NCI-H69 (cell line): ENCODE results near the gene RNPS1.

ENCODE experiments used
- DNase-seq: peaks from one replicate; lab custom pipeline; 2025; lab: John Stamatoyannopoulos, UW

The RNPS1 gene

DNA sequence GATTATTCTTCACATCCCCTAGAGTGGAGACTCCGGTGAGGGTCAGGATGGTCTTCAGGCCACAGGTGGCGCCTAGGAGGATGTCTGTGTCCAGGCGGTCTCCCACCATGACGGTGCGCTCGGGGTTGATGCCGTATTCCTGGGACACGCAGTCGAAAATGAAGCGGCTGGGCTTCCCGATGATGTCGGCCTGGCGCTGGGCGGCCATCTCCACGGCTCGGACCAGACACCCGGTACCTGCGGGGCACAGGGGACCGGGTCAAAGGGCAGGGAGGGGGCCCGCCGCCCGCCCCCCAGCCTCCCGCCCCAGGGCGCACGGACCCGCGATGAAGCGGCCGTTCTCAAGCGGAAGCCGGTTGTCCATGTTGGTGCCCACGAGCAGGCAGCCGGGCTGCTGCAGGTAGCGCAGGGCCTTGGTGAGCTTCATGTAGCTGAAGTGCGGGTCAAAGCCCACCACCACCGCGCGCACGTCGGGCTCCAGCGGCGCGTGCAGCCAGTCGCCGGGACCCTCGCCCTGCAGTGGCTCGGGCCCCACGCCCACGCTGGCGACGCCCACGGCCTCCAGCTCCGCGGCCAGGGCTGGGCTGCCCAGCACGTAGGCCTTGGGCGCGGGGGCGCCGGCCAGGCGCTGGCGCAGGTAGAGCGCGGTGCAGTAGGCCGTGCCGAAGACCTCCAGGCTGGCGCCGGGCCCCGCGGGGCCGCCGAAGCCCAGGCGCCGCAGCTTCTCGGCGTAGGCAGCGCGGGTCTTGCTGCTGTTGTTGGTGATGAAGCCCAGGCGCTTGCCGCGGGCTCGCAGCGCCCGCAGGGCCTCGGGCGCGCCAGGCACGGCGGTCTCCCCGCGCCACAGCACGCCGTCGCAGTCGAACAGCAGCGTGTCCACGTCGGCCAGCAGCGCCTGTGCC is 53.9 kb downstream of the RNPS1 start:
- DNase-seq, result peak; percentile 64

DNA sequence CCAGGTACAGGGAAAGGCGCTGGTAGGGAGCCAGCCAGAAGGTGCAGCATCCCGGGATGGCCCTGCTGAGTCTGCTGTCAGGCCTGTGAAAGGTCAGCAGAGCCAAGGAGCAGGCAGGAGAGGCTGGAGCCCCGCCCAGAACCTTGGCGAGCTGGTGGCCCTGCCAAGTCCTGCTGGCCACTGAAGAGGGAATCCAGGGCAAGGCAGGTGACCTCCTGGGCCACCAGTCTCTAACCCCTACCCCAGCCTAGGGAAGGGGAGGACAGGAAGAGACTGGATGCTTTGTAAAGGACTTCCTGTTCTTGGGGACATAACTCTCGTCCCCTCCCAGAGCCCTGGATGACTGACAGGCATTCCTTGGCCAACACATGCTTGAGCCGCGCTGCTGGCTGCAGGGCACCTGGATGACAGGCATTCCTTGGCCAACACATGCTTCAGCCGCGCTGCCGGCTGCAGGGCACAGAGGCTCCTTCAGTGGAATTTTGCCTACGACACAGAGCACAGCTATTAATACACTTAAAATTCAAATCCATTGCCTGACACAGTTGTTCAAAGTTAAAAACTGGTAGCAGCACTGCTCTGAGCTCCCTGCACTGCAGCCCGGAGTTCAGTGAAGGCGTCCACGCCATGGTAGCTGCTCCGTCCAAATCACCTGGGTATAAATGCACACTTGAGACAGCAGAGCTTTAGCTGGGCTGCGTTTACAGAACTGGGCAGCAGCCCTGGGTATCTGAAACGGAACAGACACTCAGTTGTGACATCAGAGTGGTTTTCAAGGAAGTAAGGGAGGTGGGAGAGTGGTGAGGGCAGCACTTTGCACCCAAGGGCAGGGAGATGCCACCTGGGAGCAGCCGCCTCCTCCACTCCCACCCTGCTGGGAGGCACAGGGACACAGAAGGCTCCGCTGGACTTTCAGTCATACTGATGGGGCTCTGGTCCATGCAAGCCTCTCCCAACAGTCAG is 55.3 kb downstream of the RNPS1 start:
- DNase-seq, result peak; percentile 28

- DNase-seq, result no peak
These were observed 56.0 kb downstream of the RNPS1 start for GRCh38 chr16:2211923-2212347.

- DNase-seq, result no peak
These were observed 57.2 kb downstream of the RNPS1 start, which contains the start of gene BRICD5 for GRCh38 chr16:2210386-2211365. BRICD5 (minus strand) TSS chr16:2210863; CDS start chr16:2210833, 30 bp downstream.

DNA sequence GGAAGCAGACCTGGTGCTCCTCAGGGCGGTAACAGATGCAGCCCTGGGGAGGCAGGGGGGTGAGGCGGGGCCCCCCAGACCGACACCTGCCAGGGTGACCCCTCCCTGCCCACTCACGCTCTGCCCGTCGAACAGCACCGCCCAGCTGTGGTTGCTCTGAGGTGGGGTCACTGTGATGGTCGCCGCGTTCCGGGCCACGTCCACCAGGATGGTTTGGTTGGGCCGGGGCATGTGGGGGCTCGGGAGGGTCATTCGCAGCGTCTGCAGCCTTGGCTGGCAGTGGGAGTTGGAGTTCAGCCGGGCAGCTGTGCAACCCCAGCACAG is 58.0 kb downstream of the RNPS1 start:
- DNase-seq, result no peak

DNA sequence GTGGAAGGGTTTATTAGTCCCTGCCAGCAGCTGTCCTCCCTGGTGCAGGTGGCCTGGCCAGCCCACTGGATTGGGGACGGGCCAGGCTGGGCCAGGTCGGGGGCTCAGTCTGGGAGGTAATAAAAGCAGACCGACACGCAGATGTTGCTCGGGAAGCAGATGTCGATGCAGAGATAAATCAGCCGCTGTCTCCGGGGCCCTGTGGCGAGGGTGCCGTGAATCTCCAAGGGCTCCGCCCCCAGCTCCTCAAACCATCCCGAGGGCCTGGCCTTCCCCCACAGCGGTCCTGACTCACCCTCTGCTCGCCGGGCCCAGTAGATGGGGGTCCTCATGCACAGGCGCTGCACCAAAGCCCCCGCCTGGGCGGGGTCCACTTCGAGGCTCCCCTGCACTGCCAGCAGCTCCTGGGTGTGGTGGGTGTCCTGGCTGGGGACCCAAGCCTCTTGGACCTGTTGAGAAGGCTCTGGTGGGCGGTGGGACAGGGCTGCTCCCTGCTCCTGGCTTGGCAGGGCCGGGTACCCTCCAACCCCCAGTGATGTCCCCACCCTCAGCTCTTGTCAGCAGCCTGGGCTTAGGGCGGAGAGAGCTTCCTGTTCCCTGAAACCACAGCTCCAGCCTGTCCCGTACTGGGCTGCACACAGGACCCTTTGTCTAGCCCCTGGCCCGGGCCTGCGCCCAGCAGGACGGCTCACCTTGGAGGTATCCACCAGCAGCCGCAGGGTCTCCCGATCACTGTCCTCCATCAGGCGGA is 58.5 kb downstream of the RNPS1 start:
- DNase-seq, result no peak

DNA sequence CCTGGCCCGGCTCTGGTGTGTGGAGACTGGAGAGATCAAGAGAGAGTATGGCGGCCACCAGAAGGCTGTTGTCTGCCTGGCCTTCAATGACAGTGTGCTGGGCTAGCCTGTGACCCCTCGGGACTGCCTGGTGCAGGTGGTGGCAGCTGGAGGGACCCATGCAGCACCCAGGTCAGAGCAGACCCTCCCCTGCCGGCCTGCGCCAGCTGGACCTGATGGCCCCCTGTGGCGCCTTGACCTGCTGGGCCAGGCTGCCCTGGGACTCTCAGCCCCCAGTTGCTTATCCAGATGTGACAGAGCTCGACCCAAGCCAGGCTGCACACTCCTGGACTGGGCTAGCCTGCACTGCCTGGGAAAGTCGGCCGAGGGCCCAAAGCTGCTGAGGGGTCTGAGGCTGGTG is 59.2 kb downstream of the RNPS1 start:
- DNase-seq, result no peak

DNA sequence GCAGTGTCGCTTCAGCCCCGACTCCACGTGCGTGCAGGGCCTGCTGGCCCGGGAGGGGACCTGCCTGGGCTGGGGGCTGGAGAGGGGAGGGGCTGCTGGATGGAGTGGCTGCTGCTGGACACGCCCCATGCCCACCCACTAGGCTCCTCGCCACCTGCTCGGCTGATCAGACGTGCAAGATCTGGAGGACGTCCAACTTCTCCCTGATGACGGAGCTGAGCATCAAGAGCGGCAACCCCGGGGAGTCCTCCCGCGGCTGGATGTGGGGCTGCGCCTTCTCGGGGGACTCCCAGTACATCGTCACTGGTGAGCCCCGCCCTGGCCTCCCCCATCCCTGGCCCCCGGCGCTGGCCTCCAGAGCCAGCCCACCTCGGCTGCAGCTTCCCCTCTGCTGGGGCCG is 59.6 kb downstream of the RNPS1 start:
- peak; percentile 43 for DNase-seq

GRCh38 chr16:2207872-2208271 is 60.1 kb downstream of the RNPS1 start:
- DNase-seq, result no peak

DNA sequence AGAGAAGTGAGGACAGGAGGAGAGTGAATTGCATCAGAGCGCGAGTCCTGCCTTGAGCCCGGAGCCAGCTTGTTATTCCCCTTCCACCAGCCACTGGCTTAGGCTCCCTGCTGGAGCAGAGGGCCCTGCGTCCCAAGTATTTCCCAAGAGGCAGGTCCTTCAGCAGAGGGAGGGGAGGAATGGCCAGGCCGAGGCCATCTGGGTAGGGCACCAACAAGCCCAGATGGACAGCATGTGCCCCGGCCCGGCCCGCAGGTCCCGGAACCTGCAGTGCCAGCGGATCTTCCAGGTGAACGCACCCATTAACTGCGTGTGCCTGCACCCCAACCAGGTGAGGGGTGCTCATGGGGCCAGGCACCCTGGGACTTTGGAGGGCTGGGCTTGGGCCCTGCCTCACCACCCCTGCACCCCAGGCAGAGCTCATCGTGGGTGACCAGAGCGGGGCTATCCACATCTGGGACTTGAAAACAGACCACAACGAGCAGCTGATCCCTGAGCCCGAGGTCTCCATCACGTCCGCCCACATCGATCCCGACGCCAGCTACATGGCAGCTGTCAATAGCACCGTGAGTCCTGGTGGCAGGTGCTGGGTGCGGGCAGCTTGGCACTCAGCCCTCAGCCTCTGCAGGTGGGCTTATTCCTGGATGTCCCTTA is 61.0 kb downstream of the RNPS1 start:
- no peak for DNase-seq

GRCh38 chr16:2206420-2206779 is 61.5 kb downstream of the RNPS1 start:
- DNase-seq, result peak; percentile 39

- DNase-seq, result no peak
These were observed 62.0 kb downstream of the RNPS1 start for GRCh38 chr16:2205967-2206313.

- peak; percentile 93 for DNase-seq
These were observed 62.6 kb downstream of the RNPS1 start, which contains the start of gene MLST8 for GRCh38 chr16:2205104-2205966. MLST8 (plus strand) TSS chr16:2205454; CDS start chr16:2206086, 632 bp downstream.

GRCh38 chr16:2204416-2205103 is 63.4 kb downstream of the RNPS1 start:
- no peak for DNase-seq
